ENCODE data around the gene MORN1.

MORN1 gene

GRCh38 chr1:2406451-2407041 lies 15.2 kb upstream of the MORN1 start:
- DNase-seq (ENCODE audit: extremely low spot score, insufficient read length, low read depth) = no peak
- no peak for FAIRE-seq

- FAIRE-seq = no peak
- no peak for DNase-seq (ENCODE audit: extremely low spot score, insufficient read length, low read depth)
These were observed 14.4 kb upstream of the MORN1 start for GRCh38 chr1:2405588-2406295.

GRCh38 chr1:2404890-2405511 lies 13.6 kb upstream of the MORN1 start:
- FAIRE-seq = no peak
- DNase-seq (ENCODE audit: extremely low spot score, insufficient read length, low read depth) = no peak

GRCh38 chr1:2404142-2404889 lies 13.0 kb upstream of the MORN1 start:
- FAIRE-seq = no peak
- no peak for DNase-seq (ENCODE audit: extremely low spot score, insufficient read length, low read depth)

GRCh38 chr1:2403273-2403672 lies 11.9 kb upstream of the MORN1 start:
- DNase-seq (ENCODE audit: extremely low spot score, insufficient read length, low read depth) (no peak), FAIRE-seq (no peak)

- DNase-seq (ENCODE audit: extremely low spot score, insufficient read length, low read depth) = no peak
- no peak for FAIRE-seq
These were observed 11.1 kb upstream of the MORN1 start for GRCh38 chr1:2402420-2402819.

GRCh38 chr1:2400950-2401649 lies 9.7 kb upstream of the MORN1 start:
- DNase-seq (ENCODE audit: extremely low spot score, insufficient read length, low read depth) (no peak), FAIRE-seq (no peak)

- FAIRE-seq (no peak), DNase-seq (ENCODE audit: extremely low spot score, insufficient read length, low read depth) (no peak)
These were observed 9.2 kb upstream of the MORN1 start for GRCh38 chr1:2400576-2400909.

- FAIRE-seq (no peak), DNase-seq (ENCODE audit: extremely low spot score, insufficient read length, low read depth) (no peak)
These were observed 8.7 kb upstream of the MORN1 start for GRCh38 chr1:2399890-2400575.

GRCh38 chr1:2398871-2399270 lies 7.5 kb upstream of the MORN1 start:
- no peak for FAIRE-seq
- DNase-seq (ENCODE audit: extremely low spot score, insufficient read length, low read depth) = no peak

GRCh38 chr1:2397007-2397679 lies 5.8 kb upstream of the MORN1 start:
- FAIRE-seq = no peak
- no peak for DNase-seq (ENCODE audit: extremely low spot score, insufficient read length, low read depth)

GRCh38 chr1:2396476-2396875 lies 5.1 kb upstream of the MORN1 start:
- DNase-seq (ENCODE audit: extremely low spot score, insufficient read length, low read depth) (no peak), FAIRE-seq (no peak)

- no peak for DNase-seq (ENCODE audit: extremely low spot score, insufficient read length, low read depth)
- no peak for FAIRE-seq
These were observed 4.7 kb upstream of the MORN1 start for GRCh38 chr1:2396059-2396458.

- FAIRE-seq = no peak
- DNase-seq (ENCODE audit: extremely low spot score, insufficient read length, low read depth) = no peak
These were observed 3.9 kb upstream of the MORN1 start for GRCh38 chr1:2395245-2395644.

- FAIRE-seq = no peak
- no peak for DNase-seq (ENCODE audit: extremely low spot score, insufficient read length, low read depth)
These were observed 3.4 kb upstream of the MORN1 start for GRCh38 chr1:2394761-2395160.

- no peak for DNase-seq (ENCODE audit: extremely low spot score, insufficient read length, low read depth)
- no peak for FAIRE-seq
These were observed 2.9 kb upstream of the MORN1 start for GRCh38 chr1:2394220-2394619.

GRCh38 chr1:2393471-2393877 lies 2.1 kb upstream of the MORN1 start:
- DNase-seq (ENCODE audit: extremely low spot score, insufficient read length, low read depth) = no peak
- FAIRE-seq = no peak

- FAIRE-seq = no peak
- no peak for DNase-seq (ENCODE audit: extremely low spot score, insufficient read length, low read depth)
These were observed 1.3 kb upstream of the MORN1 start for GRCh38 chr1:2392686-2393085.

GRCh38 chr1:2391931-2392509 lies 666 bp upstream of the MORN1 start:
- DNase-seq (ENCODE audit: extremely low spot score, insufficient read length, low read depth) (no peak), FAIRE-seq (peak; percentile 35)
